Chondrocyte (in vitro differentiated cells): ENCODE measurements around the gene PCDHAC1. TPM values are rescaled to one million over a fixed set of nuclear protein-coding genes. Genes with fewer than 3 reads are reported as not detected.

Experiments
- DNase-seq: peaks from one replicate; pipeline ENCODE4 v3.0.0; 2021; ENCODE audit warnings: mixed read lengths, low spot score
- H3K27ac Mint-ChIP-seq: one replicate; pipeline ENCODE4 v1.8.0; 2021; ENCODE audit warnings: mild to moderate bottlenecking, moderate library complexity, mixed read lengths; ENCODE audit not compliant: unreplicated experiment
- H3K27me3 Mint-ChIP-seq: 2 replicates; pipeline ENCODE4 v1.8.0; 2021; ENCODE audit warnings: low read depth, mixed read lengths
- H3K36me3 Mint-ChIP-seq: 2 replicates; pipeline ENCODE4 v1.8.0; 2021; ENCODE audit warnings: low read depth, mixed read lengths
- H3K4me1 Mint-ChIP-seq: 2 replicates; pipeline ENCODE4 v1.8.0; 2021; ENCODE audit warnings: low read depth, mild to moderate bottlenecking, mixed read lengths
- H3K4me3 Mint-ChIP-seq: one replicate; pipeline ENCODE4 v1.8.0; 2021; ENCODE audit warnings: mild to moderate bottlenecking, moderate library complexity, mixed read lengths; ENCODE audit not compliant: unreplicated experiment
- H3K9me3 Mint-ChIP-seq: 2 replicates; pipeline ENCODE4 v1.8.0; 2021; ENCODE audit warnings: low read depth, mixed read lengths
- CTCF ChIP-seq: fragments of 200-600 bp; sonication (generic); IDR thresholded peaks from 2 replicates; pipeline ENCODE4 v1.5.0; 2021; ENCODE audit warnings: antibody characterized with exemption, mild to moderate bottlenecking, moderate library complexity
- total RNA-seq: library from RNA; stranded (reverse); gene quantifications from 3 replicates; pipeline ENCODE4 v1.2.1, GENCODE V29; 2021

The PCDHAC1 gene
- total RNA-seq, 1 donor from 2014 or later: 7.2 TPM

GRCh38 chr5:140962190-140962589, 36.1 kb downstream of the PCDHAC1 start:
- Mint-ChIP-seq H3K27me3 (no peaks in the 10 kb centered on the region), H3K27ac (no peak overlapping the region), H3K4me3 (no peak overlapping the region), H3K4me1 (peaks cover 31% of the 10 kb centered on the region), H3K9me3 (no peaks in the 10 kb centered on the region), H3K36me3 (no peaks in the 10 kb centered on the region)
- TF ChIP-seq CTCF: no peak
- DNase-seq: no peak

- H3K27me3 Mint-ChIP-seq: no peaks in the 10 kb centered on the region
- no peak for TF ChIP-seq CTCF
- H3K9me3 Mint-ChIP-seq: no peaks in the 10 kb centered on the region
- no peak for DNase-seq
- peaks cover 2% of the 10 kb centered on the region for H3K36me3 Mint-ChIP-seq
- peak overlapping the region; percentile 95 for H3K27ac Mint-ChIP-seq
- H3K4me3 Mint-ChIP-seq: no peak overlapping the region
- H3K4me1 Mint-ChIP-seq: peaks cover 35% of the 10 kb centered on the region
Observed at GRCh38 chr5:140964356-140964755, 38.3 kb downstream of the PCDHAC1 start.

GRCh38 chr5:140965905-140966292, 39.8 kb downstream of the PCDHAC1 start:
- Mint-ChIP-seq H3K36me3 (peaks cover 2% of the 10 kb centered on the region), H3K27me3 (no peaks in the 10 kb centered on the region), H3K27ac (peak overlapping the region; percentile 95), H3K9me3 (no peaks in the 10 kb centered on the region), H3K4me3 (peak overlapping the region; percentile 96), H3K4me1 (peaks cover 47% of the 10 kb centered on the region)
- no peak for DNase-seq
- TF ChIP-seq CTCF: no peak

GRCh38 chr5:140966293-140967225, 40.5 kb downstream of the PCDHAC1 start, which contains the start of gene PCDHAC2:
TSS of gene PCDHAC2 (plus strand) at chr5:140966476. CDS start at chr5:140966767, 291 bp downstream.
- Mint-ChIP-seq H3K27me3 (no peaks in the 10 kb centered on the region), H3K36me3 (peaks cover 2% of the 10 kb centered on the region), H3K9me3 (no peaks in the 10 kb centered on the region), H3K27ac (peak within 1 kb of the TSS; percentile 95), H3K4me3 (peak within 1 kb of the TSS; percentile 96), H3K4me1 (peaks cover 46% of the 10 kb centered on the region)
- peak; percentile 89 for DNase-seq
- no peak for TF ChIP-seq CTCF

GRCh38 chr5:140967226-140967893, 41.3 kb downstream of the PCDHAC1 start:
- Mint-ChIP-seq H3K27ac (no peak overlapping the region), H3K9me3 (no peaks in the 10 kb centered on the region), H3K36me3 (peaks cover 2% of the 10 kb centered on the region), H3K4me3 (peak overlapping the region; percentile 96), H3K27me3 (no peaks in the 10 kb centered on the region), H3K4me1 (peaks cover 46% of the 10 kb centered on the region)
- TF ChIP-seq CTCF: no peak
- peak; percentile 90 for DNase-seq
